Testis (tissue), 2 donors: ENCODE data around the gene CCDC149.

Experiments
- CTCF ChIP-seq, 3 experiments: fragments of 450-650 bp in 2 of 3; fragments of 200-600 bp in 1 of 3; sonication (generic) in 1 of 3; IDR thresholded peaks; one replicate each; pipeline ENCODE4 v1.5.1; 2016 to 2019; ENCODE audit warnings: antibody characterized with exemption in 3 of 3, mild to moderate bottlenecking in 2 of 3, moderate library complexity in 1 of 3
- POLR2A ChIP-seq: fragments of 450-650 bp; IDR thresholded peaks from one replicate; pipeline ENCODE4 v1.6.1; 2017; ENCODE audit warnings: antibody characterized with exemption, mild to moderate bottlenecking, moderate library complexity

GRCh38 chr4:24888475-24889344 is 24.1 kb downstream of the CCDC149 start:
- no peak for TF ChIP-seq POLR2A
- no peak for TF ChIP-seq CTCF (IDR thresholded peaks at IDR 0.05)
